HepG2 (cell line): Measurements from ENCODE around the gene RASSF10. TPM values are rescaled to one million over a fixed set of nuclear protein-coding genes. Genes with fewer than 3 reads are reported as not detected.
A peak's percentile ranks its signal among the peaks of the same experiment; 100 is the strongest.

Experiments
- ATAC-seq: fragments of 200-7000 bp; cut with Tn5 transposase; 3 replicates; pipeline ENCODE4 v1.9.1; 2020; ENCODE audit warnings: mild to moderate bottlenecking, moderate library complexity
- BruUV-seq: library from RNA; stranded (reverse); fragments of 400-500 nt; replicated peaks from 2 replicates; lab custom pipeline; 2021; lab: Mats Ljungman, UMichigan
- CTCF ChIA-PET: fragments of 300-600 bp; formaldehyde crosslinking; extraction: SDS; loops from one replicate; lab custom pipeline; 2021; ENCODE audit warnings: low total read pairs, inconsistent platforms, low intra/inter-chr PET ratio; lab: Yijun Ruan, JAX
- POLR2A ChIA-PET: fragments of 350-600 bp; sonication (Branson Sonifier 250); formaldehyde crosslinking; loops from one replicate; lab custom pipeline; 2020; ENCODE audit warnings: antibody characterized with exemption, inconsistent platforms; lab: Yijun Ruan, JAX
- DNase-seq: peaks from one replicate; pipeline ENCODE4 v3.0.0-alpha.2; 2015; ENCODE audit warnings: low spot score
- FAIRE-seq: peaks from 3 replicates; lab custom pipeline; 2011; peaks lifted over from hg19 to GRCh38; lab: Jason Lieb, UNC
- H2AFZ ChIP-seq: one replicate; pipeline ENCODE4 v1.6.1; 2011; ENCODE audit warnings: low read length, inconsistent platforms
- H3K27ac ChIP-seq: fragments of 300-600 bp; 3 replicates; pipeline ENCODE4 v1.8.0; 2011; ENCODE audit warnings: mixed run types, mild to moderate bottlenecking, mixed read lengths, low read length, inconsistent platforms; ENCODE audit not compliant: insufficient read depth; ENCODE audit errors: extremely low read length
- H3K27me3 ChIP-seq, 2 experiments: fragments of 200-600 bp in 1 of 2; 2 replicates in 1 of 2; 3 replicates in 1 of 2; pipeline versions ENCODE4 v1.6.0 to v1.8.0; 2011; ENCODE audit warnings: low read length in 2 of 2, mild to moderate bottlenecking in 2 of 2, moderate library complexity in 2 of 2, inconsistent platforms in 1 of 2; ENCODE audit not compliant: insufficient read depth in 2 of 2, control insufficient read depth in 1 of 2
- H3K36me3 ChIP-seq, 2 experiments: fragments of 200-600 bp in 1 of 2; replicated peaks in 1 of 2; 2 replicates in 1 of 2; 3 replicates in 1 of 2; pipeline versions ENCODE4 v1.5.1 to v1.8.0; 2011; ENCODE audit warnings: low read length in 2 of 2, inconsistent platforms in 1 of 2; ENCODE audit not compliant: insufficient read depth in 2 of 2, control insufficient read depth in 1 of 2
- H3K4me1 ChIP-seq: 2 replicates; pipeline ENCODE4 v1.5.1; 2012; ENCODE audit warnings: low read length, inconsistent platforms; ENCODE audit not compliant: insufficient read depth
- H3K4me2 ChIP-seq: 2 replicates; pipeline ENCODE4 v1.6.0; 2011; ENCODE audit warnings: low read depth, low read length, inconsistent platforms
- H3K4me3 ChIP-seq, 3 experiments: fragments of 200-600 bp in 1 of 3; sonication (generic), shearing (Covaris generic) in 1 of 3; replicated peaks in 1 of 3; 2 replicates each; pipeline ENCODE4 v1.5.1; 2011 to 2016; ENCODE audit warnings: low read length in 3 of 3, inconsistent platforms in 2 of 3, low read depth in 2 of 3, mild to moderate bottlenecking in 2 of 3, control low read depth in 1 of 3, mixed read lengths in 1 of 3; ENCODE audit not compliant: insufficient read depth in 1 of 3
- H3K79me2 ChIP-seq: one replicate; pipeline ENCODE4 v1.6.1; 2011; ENCODE audit warnings: low read length, inconsistent platforms; ENCODE audit not compliant: insufficient read depth
- H3K9ac ChIP-seq: 2 replicates; pipeline ENCODE4 v1.6.0; 2011; ENCODE audit warnings: mild to moderate bottlenecking, low read depth, low read length, inconsistent platforms; ENCODE audit not compliant: insufficient read depth
- H3K9me3 ChIP-seq: 2 replicates; pipeline ENCODE4 v1.5.1; 2012; ENCODE audit warnings: mild to moderate bottlenecking, low read length
- H4K20me1 ChIP-seq: 2 replicates; pipeline ENCODE4 v1.6.0; 2011; ENCODE audit warnings: inconsistent platforms, mild to moderate bottlenecking, low read length, moderate library complexity; ENCODE audit not compliant: insufficient read depth
- BORCS8-MEF2B ChIP-seq: sonication (generic); formaldehyde crosslinking; IDR thresholded peaks from 2 replicates; pipeline ENCODE4 v1.8.0; 2022; ENCODE audit warnings: mild to moderate bottlenecking, missing genetic modification reagents
- MAFF ChIP-seq: IDR thresholded peaks from 2 replicates; pipeline ENCODE4 v1.6.1; 2011; ENCODE audit warnings: low read depth, low read length, improper control_type of control experiment
- MAFK ChIP-seq, 2 experiments: IDR thresholded peaks in 1 of 2; conservative IDR thresholded peaks in 1 of 2; 2 replicates each; pipeline ENCODE4 v1.6.1; 2011; ENCODE audit warnings: improper control_type of control experiment in 2 of 2, low read length in 2 of 2
- SMC3 ChIP-seq: IDR thresholded peaks from 2 replicates; pipeline ENCODE4 v1.6.1; 2011; ENCODE audit warnings: low read length, improper control_type of control experiment
- U2AF1 ChIP-seq: fragments of 200-400 bp; formaldehyde crosslinking; optimal IDR thresholded peaks from 2 replicates; pipeline ENCODE3; 2017; ENCODE audit warnings: mild to moderate bottlenecking, low read depth, low read length
- WGBS: methylation state at CpG from one replicate; pipeline ENCODE4 v1.1.6; 2017; ENCODE audit warnings: low lambda C conversion rate; 5-methylcytosine and 5-hydroxymethylcytosine counted together
- in situ Hi-C: cut with HindIII; loops from 2 replicates; pipeline ENCODE4 v1.10.0; 2017; ENCODE audit warnings: low pct_unique_long_range_greater_than_20kb; ENCODE audit not compliant: extremely low pct_ligation_motif_present
- intact Hi-C: fragments of 100-400 bp; cut with micrococcal nuclease; formaldehyde crosslinking; loops from one replicate; pipeline ENCODE4 v1.10.0; 2022; ENCODE audit not compliant: unreplicated experiment
- polyA plus RNA-seq, 8 experiments: library from polyadenylated mRNA; depleted of rRNA in 3 of 8; stranded (reverse) in 7 of 8; unstranded in 1 of 8; fragments of >200 nt; fragmentation: Illumina TruSeq in 4 of 8; extraction: Trizol in 4 of 8; gene quantifications; 2 replicates each; pipeline versions ENCODE4 v1.2.1 to v1.2.3, GENCODE V29; 2011 to 2016; ENCODE audit warnings: low read depth in 4 of 8, missing spikeins in 1 of 8, mixed read lengths in 1 of 8; ENCODE audit not compliant: insufficient read depth in 1 of 8
- total RNA-seq, 5 experiments: library from RNA; depleted of rRNA; stranded (reverse); fragments of >200 nt; fragmentation: Illumina TruSeq; extraction: Trizol; gene quantifications; 2 replicates each; pipeline ENCODE4 v1.2.3, GENCODE V29; 2016; ENCODE audit warnings: low read depth in 1 of 5

RASSF10 gene
- total and polyA plus RNA-seq, 2 of the 13 experiments (the other 11 are each of a cell fraction or from before 2014, with no cell fraction given), result not detected

- Histone ChIP-seq H3K27ac (no peak overlapping the region), H2AFZ (no peak overlapping the region), H3K36me3 (no peaks in the 10 kb centered on the region), H3K27me3 (no peaks in the 10 kb centered on the region), H3K4me1 (peaks cover 34% of the 10 kb centered on the region), H3K79me2 (no peaks in the 10 kb centered on the region), H4K20me1 (no peaks in the 10 kb centered on the region), H3K9me3 (no peaks in the 10 kb centered on the region), H3K9ac (no peak overlapping the region), H3K4me3 (no peak overlapping the region), H3K4me2 (no peak overlapping the region)
- TF ChIP-seq MAFF (peak; percentile 78), MAFK (conservative IDR thresholded peaks at IDR 0.05 in 1 of 2, IDR thresholded peaks at IDR 0.05 in 1 of 2; ENCODE audit: low read length in 2 of 2) (peak; percentile 74 to 86), BORCS8-MEF2B (no peak)
- ATAC-seq, result peak; percentile 76
- FAIRE-seq, result peak; percentile 66
- BruUV-seq, result no TSS peak
- intact Hi-C loops, result loop anchor here (1.0 kb wide), 1 partner anchor 36 kb away; no protein-coding TSS in a partner anchor
- CTCF ChIA-PET, result no interaction called here
- in situ Hi-C loops, result no loop called here
- 7% methylated on average over 1 of the region's 3 CpGs for WGBS
- peak; percentile 3 for DNase-seq
- POLR2A ChIA-PET, result no interaction called here
These were observed 27.2 kb upstream of the RASSF10 start for GRCh38 chr11:12981676-12982522.

- H3K27me3 ChIP-seq, result no peaks in the 10 kb centered on the region
- H3K36me3 ChIP-seq, result no peaks in the 10 kb centered on the region
- H3K79me2 ChIP-seq, result no peaks in the 10 kb centered on the region
- FAIRE-seq (no peak), DNase-seq (peak; percentile 41), ATAC-seq (peak; percentile 83)
- no peak overlapping the region for H2AFZ ChIP-seq
- intact Hi-C loops (no loop called here), in situ Hi-C loops (no loop called here)
- H4K20me1 ChIP-seq, result no peaks in the 10 kb centered on the region
- no TSS peak for BruUV-seq
- no peaks in the 10 kb centered on the region for H3K9me3 ChIP-seq
- WGBS, result 20% methylated on average over 7 of the region's 7 CpGs
- H3K9ac ChIP-seq, result no peak overlapping the region
- POLR2A ChIA-PET, result no interaction called here
- CTCF ChIA-PET, result no interaction called here
- no peak for TF ChIP-seq U2AF1
- TF ChIP-seq SMC3, result peak; percentile 1; the same call in 1 of the 2 replicates
- no peak overlapping the region for H3K27ac ChIP-seq
- no peak overlapping the region for H3K4me3 ChIP-seq
- H3K4me1 ChIP-seq, result peaks cover 34% of the 10 kb centered on the region
- H3K4me2 ChIP-seq, result peak overlapping the region; percentile 51
These were observed 25.8 kb upstream of the RASSF10 start for GRCh38 chr11:12983336-12983735.
